K562 (cell line): ENCODE data around the gene QKI. TPM values are rescaled to one million over a fixed set of nuclear protein-coding genes. Genes with fewer than 3 reads are reported as not detected.
A peak's percentile ranks its signal among the peaks of the same experiment; 100 is the strongest.

Experiments
- ATAC-seq: fragments of 200-7000 bp; cut with Tn5 transposase; 3 replicates; pipeline ENCODE4 v1.9.1; 2020; ENCODE audit warnings: moderate library complexity
- BruUV-seq: library from RNA; stranded (reverse); fragments of 400-500 nt; replicated peaks from 2 replicates; lab custom pipeline; 2021; lab: Mats Ljungman, UMichigan
- CTCF ChIA-PET: fragments of 300-600 bp; formaldehyde crosslinking; extraction: SDS; loops from one replicate; lab custom pipeline; 2021; ENCODE audit warnings: low intra/inter-chr PET ratio; lab: Yijun Ruan, JAX
- POLR2A ChIA-PET: fragments of 300-600, 350-650 bp; sonication (Branson Sonifier 250); formaldehyde crosslinking; extraction: SDS; loops from one replicate; lab custom pipeline; 2021; ENCODE audit warnings: antibody characterized with exemption, inconsistent platforms; lab: Yijun Ruan, JAX
- DNase-seq, 4 experiments: peaks; one replicate each; pipeline versions ENCODE4 v3.0.0 to v3.0.0-alpha.2; 2011 to 2018; ENCODE audit warnings: low spot score in 3 of 4, mixed read lengths in 3 of 4; ENCODE audit errors: extremely low read depth in 1 of 4
- FAIRE-seq: peaks from 2 replicates; lab custom pipeline; 2011; peaks lifted over from hg19 to GRCh38; lab: Jason Lieb, UNC
- H2AFZ ChIP-seq: 2 replicates; pipeline ENCODE4 v1.6.0; 2011; ENCODE audit warnings: low read depth, low read length, control low read depth, inconsistent platforms
- H3K27ac ChIP-seq: fragments of 200-600 bp; 3 replicates; pipeline ENCODE4 v1.8.0; 2011; ENCODE audit warnings: low read depth, mild to moderate bottlenecking, control low read depth, inconsistent platforms, low read length, moderate library complexity, mixed read lengths; ENCODE audit errors: extremely low read depth
- H3K27me3 ChIP-seq, 2 experiments: fragments of 300-600 bp in 1 of 2; 2 replicates in 1 of 2; 3 replicates in 1 of 2; pipeline versions ENCODE4 v1.6.0 to v1.8.0; 2011; ENCODE audit warnings: inconsistent platforms in 2 of 2, low read length in 2 of 2, mild to moderate bottlenecking in 1 of 2, mixed read lengths in 1 of 2, moderate library complexity in 1 of 2; ENCODE audit not compliant: control insufficient read depth in 2 of 2, insufficient read depth in 2 of 2
- H3K36me3 ChIP-seq: fragments of 300-600 bp; 3 replicates; pipeline ENCODE4 v1.8.0; 2011; ENCODE audit warnings: mild to moderate bottlenecking, low read length, inconsistent platforms; ENCODE audit not compliant: control insufficient read depth, insufficient read depth
- H3K4me1 ChIP-seq, 2 experiments: fragments of 200-600 bp in 1 of 2; replicated peaks in 1 of 2; 2 replicates in 1 of 2; 3 replicates in 1 of 2; pipeline versions ENCODE4 v1.5.1 to v1.8.0; 2011; ENCODE audit warnings: inconsistent platforms in 2 of 2, low read length in 2 of 2, mild to moderate bottlenecking in 1 of 2, mixed read lengths in 1 of 2, moderate library complexity in 1 of 2; ENCODE audit not compliant: control insufficient read depth in 2 of 2, insufficient read depth in 2 of 2
- H3K4me2 ChIP-seq: 2 replicates; pipeline ENCODE4 v1.6.1; 2011; ENCODE audit warnings: low read length, control low read depth, inconsistent platforms, mixed read lengths; ENCODE audit not compliant: insufficient read depth
- H3K4me3 ChIP-seq: fragments of 200-600 bp; sonication (generic), shearing (Covaris generic); 2 replicates; pipeline ENCODE4 v1.5.1; 2016; ENCODE audit warnings: control low read depth, inconsistent platforms
- H3K79me2 ChIP-seq: fragments of 200-600 bp; 3 replicates; pipeline ENCODE4 v1.8.0; 2011; ENCODE audit warnings: low read length, inconsistent platforms; ENCODE audit not compliant: control insufficient read depth, insufficient read depth
- H3K9ac ChIP-seq, 2 experiments: 2 replicates each; pipeline versions ENCODE4 v1.6.0 to v1.6.1; 2011; ENCODE audit warnings: low read depth in 2 of 2, low read length in 2 of 2, control low read depth in 1 of 2, inconsistent platforms in 1 of 2, mild to moderate bottlenecking in 1 of 2, mixed read lengths in 1 of 2; ENCODE audit not compliant: insufficient read depth in 1 of 2
- H3K9me1 ChIP-seq: one replicate; pipeline ENCODE4 v1.6.0; 2011; ENCODE audit warnings: inconsistent platforms, mild to moderate bottlenecking, low read length, moderate library complexity; ENCODE audit not compliant: control insufficient read depth, insufficient read depth
- H3K9me3 ChIP-seq: replicated peaks from 2 replicates; pipeline ENCODE4 v1.5.1; 2011; ENCODE audit warnings: low read depth, low read length, inconsistent platforms; ENCODE audit not compliant: control insufficient read depth, insufficient read depth
- H4K20me1 ChIP-seq: replicated peaks from 2 replicates; pipeline ENCODE4 v1.6.1; 2011; ENCODE audit warnings: low read length, inconsistent platforms, mixed read lengths; ENCODE audit not compliant: control insufficient read depth, insufficient read depth
- ESRRA ChIP-seq: fragments of 450-650 bp; IDR thresholded peaks from 2 replicates; pipeline ENCODE4 v1.6.1; 2014; ENCODE audit warnings: low read depth, mild to moderate bottlenecking, moderate library complexity, borderline replicate concordance
- GABPB1 ChIP-seq: sonication (generic); formaldehyde crosslinking; IDR thresholded peaks from 2 replicates; pipeline ENCODE4 v1.8.0; 2022; ENCODE audit warnings: mild to moderate bottlenecking, missing genetic modification reagents
- MAX ChIP-seq: sonication (generic); formaldehyde crosslinking; IDR thresholded peaks from 2 replicates; pipeline ENCODE4 v1.9.0; 2022; ENCODE audit warnings: mild to moderate bottlenecking, missing genetic modification reagents
- SIX5 ChIP-seq, 2 experiments: IDR thresholded peaks; 2 replicates each; pipeline ENCODE4 v1.6.1; 2011; ENCODE audit warnings: low read length in 2 of 2, borderline replicate concordance in 1 of 2, low read depth in 1 of 2, mild to moderate bottlenecking in 1 of 2, moderate library complexity in 1 of 2; ENCODE audit not compliant: insufficient read depth in 1 of 2
- SMARCE1 ChIP-seq: fragments of 450-650 bp; IDR thresholded peaks from 2 replicates; pipeline ENCODE4 v1.7.1; 2016; ENCODE audit warnings: mild to moderate bottlenecking
- ZFPM2 ChIP-seq: fragments of 250-450 bp; sonication (Bioruptor Pico); IDR thresholded peaks from 2 replicates; pipeline ENCODE4 v1.5.1; 2022; ENCODE audit warnings: mild to moderate bottlenecking
- WGBS: fragments of 100-300 bp; shearing (Covaris generic); methylation state at CpG from one replicate; pipeline ENCODE4 v1.1.6; 2016; ENCODE audit warnings: low coverage, mixed read lengths; ENCODE audit not compliant: insufficient coverage; ENCODE audit errors: missing lambda C conversion rate; 5-methylcytosine and 5-hydroxymethylcytosine counted together
- in situ Hi-C: fragments of 300-500 bp; cut with MboI; formaldehyde crosslinking; loops from 4 replicates; pipeline ENCODE4 v1.15.0; 2018; ENCODE audit warnings: inconsistent platforms, mixed read lengths
- intact Hi-C: fragments of 100-400 bp; cut with micrococcal nuclease; formaldehyde crosslinking; loops from 2 replicates; pipeline ENCODE4 v1.14.2; 2022
- polyA plus RNA-seq, 8 experiments: library from polyadenylated mRNA; depleted of rRNA in 4 of 8; stranded (reverse) in 5 of 8; unstranded in 3 of 8; fragments of >200 nt; fragmentation: Nextera tagmentation in 2 of 8; fragmentation: Illumina TruSeq in 1 of 8; extraction: Ambion mirVana in 2 of 8; extraction: Trizol in 1 of 8; gene quantifications; 2 replicates each; pipeline versions ENCODE4 v1.2.1 to v1.2.3, GENCODE V29; 2011 to 2014; ENCODE audit warnings: inconsistent platforms in 1 of 8, missing spikeins in 1 of 8
- total RNA-seq, 7 experiments: library from RNA; depleted of rRNA in 6 of 7; stranded (reverse); fragments of >200 nt in 6 of 7; fragmentation: Illumina TruSeq in 2 of 7; extraction: Trizol in 2 of 7; gene quantifications; 2 replicates each; pipeline versions ENCODE4 v1.2.1 to v1.2.3, GENCODE V29; 2011 to 2021; ENCODE audit warnings: low replicate concordance in 1 of 7
- TF ChIP-seq, protein P1 (sequence below), 2 experiments: fragments of 450-650 bp; formaldehyde crosslinking in 1 of 2; IDR thresholded peaks; 2 replicates each; pipeline versions ENCODE4 v1.4.0 to v1.6.1; 2014 to 2020; ENCODE audit warnings: mild to moderate bottlenecking in 2 of 2, borderline replicate concordance in 1 of 2, low read depth in 1 of 2
- TF ChIP-seq, protein P2 (sequence below): fragments of 450-650 bp; IDR thresholded peaks from 2 replicates; pipeline ENCODE4 v1.7.1; 2018; ENCODE audit warnings: mild to moderate bottlenecking, low read depth; ENCODE audit not compliant: partially characterized antibody

QKI gene
- total and polyA plus RNA-seq, 9 of the 15 experiments (the other 6 are each of a cell fraction or from before 2014, with no cell fraction given) = 20.4 to 215 (median 123) TPM

GRCh38 chr6:163413345-163414116 lies 987 bp upstream of the QKI start:
- DNase-seq (peak; percentile 92 to 98 (median 97)), FAIRE-seq (peak; percentile 60), ATAC-seq (peak; percentile 60)
- H4K20me1 ChIP-seq = no peaks in the 10 kb centered on the region; the same call in 1 of the 2 replicates
- in situ Hi-C loops = no loop called here
- WGBS = under 1% methylated on average over 75 of the region's 109 CpGs
- H3K27ac ChIP-seq = peak overlapping the region; percentile 94
- H3K9me3 ChIP-seq = no peaks in the 10 kb centered on the region
- H3K4me3 ChIP-seq = peak overlapping the region; percentile 87
- peak overlapping the region; percentile 94 for H2AFZ ChIP-seq
- no TSS peak for BruUV-seq
- no peaks in the 10 kb centered on the region for H3K27me3 ChIP-seq
- ChIA-PET POLR2A (interaction anchor here (1.2 kb wide), 2 partner anchors 11 to 20 kb away, joined by 4 read pairs; no protein-coding TSS in a partner anchor), CTCF (interaction anchor here (0.7 kb wide), 1 partner anchor 8 kb away, joined by 4 read pairs; no protein-coding TSS in a partner anchor)
- H3K79me2 ChIP-seq = peaks cover 51% of the 10 kb centered on the region
- peak overlapping the region; percentile 85 to 97 for H3K9ac ChIP-seq
- intact Hi-C loops = loop anchor here (5.0 kb wide), 1 partner anchor 694 kb away; no protein-coding TSS in a partner anchor
- H3K4me1 ChIP-seq = peaks cover 0 to 12% of the 10 kb centered on the region in 2 experiments; a peak in 4 of 5 replicates
- no peaks in the 10 kb centered on the region for H3K36me3 ChIP-seq
- peak overlapping the region; percentile 89 for H3K4me2 ChIP-seq
- H3K9me1 ChIP-seq = no peaks in the 10 kb centered on the region
- peak; percentile 12; the same call in 1 of the 2 replicates for TF ChIP-seq GABPB1 (CRISPR knock-in tag)
- no peak for TF ChIP-seq SIX5 (IDR thresholded peaks at IDR 0.05; ENCODE audit: borderline replicate concordance in 1 of 2, insufficient read depth in 1 of 2, low read depth in 1 of 2, low read length in 2 of 2)
- TF ChIP-seq, protein P1, sequence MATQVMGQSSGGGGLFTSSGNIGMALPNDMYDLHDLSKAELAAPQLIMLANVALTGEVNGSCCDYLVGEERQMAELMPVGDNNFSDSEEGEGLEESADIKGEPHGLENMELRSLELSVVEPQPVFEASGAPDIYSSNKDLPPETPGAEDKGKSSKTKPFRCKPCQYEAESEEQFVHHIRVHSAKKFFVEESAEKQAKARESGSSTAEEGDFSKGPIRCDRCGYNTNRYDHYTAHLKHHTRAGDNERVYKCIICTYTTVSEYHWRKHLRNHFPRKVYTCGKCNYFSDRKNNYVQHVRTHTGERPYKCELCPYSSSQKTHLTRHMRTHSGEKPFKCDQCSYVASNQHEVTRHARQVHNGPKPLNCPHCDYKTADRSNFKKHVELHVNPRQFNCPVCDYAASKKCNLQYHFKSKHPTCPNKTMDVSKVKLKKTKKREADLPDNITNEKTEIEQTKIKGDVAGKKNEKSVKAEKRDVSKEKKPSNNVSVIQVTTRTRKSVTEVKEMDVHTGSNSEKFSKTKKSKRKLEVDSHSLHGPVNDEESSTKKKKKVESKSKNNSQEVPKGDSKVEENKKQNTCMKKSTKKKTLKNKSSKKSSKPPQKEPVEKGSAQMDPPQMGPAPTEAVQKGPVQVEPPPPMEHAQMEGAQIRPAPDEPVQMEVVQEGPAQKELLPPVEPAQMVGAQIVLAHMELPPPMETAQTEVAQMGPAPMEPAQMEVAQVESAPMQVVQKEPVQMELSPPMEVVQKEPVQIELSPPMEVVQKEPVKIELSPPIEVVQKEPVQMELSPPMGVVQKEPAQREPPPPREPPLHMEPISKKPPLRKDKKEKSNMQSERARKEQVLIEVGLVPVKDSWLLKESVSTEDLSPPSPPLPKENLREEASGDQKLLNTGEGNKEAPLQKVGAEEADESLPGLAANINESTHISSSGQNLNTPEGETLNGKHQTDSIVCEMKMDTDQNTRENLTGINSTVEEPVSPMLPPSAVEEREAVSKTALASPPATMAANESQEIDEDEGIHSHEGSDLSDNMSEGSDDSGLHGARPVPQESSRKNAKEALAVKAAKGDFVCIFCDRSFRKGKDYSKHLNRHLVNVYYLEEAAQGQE (IDR thresholded peaks at IDR 0.05; ENCODE audit: borderline replicate concordance) = peak; percentile 73
- TF ChIP-seq, protein P1 (CRISPR knock-in tag; IDR thresholded peaks at IDR 0.05; ENCODE audit: low read depth) = peak; percentile 87
- TF ChIP-seq, protein P2, sequence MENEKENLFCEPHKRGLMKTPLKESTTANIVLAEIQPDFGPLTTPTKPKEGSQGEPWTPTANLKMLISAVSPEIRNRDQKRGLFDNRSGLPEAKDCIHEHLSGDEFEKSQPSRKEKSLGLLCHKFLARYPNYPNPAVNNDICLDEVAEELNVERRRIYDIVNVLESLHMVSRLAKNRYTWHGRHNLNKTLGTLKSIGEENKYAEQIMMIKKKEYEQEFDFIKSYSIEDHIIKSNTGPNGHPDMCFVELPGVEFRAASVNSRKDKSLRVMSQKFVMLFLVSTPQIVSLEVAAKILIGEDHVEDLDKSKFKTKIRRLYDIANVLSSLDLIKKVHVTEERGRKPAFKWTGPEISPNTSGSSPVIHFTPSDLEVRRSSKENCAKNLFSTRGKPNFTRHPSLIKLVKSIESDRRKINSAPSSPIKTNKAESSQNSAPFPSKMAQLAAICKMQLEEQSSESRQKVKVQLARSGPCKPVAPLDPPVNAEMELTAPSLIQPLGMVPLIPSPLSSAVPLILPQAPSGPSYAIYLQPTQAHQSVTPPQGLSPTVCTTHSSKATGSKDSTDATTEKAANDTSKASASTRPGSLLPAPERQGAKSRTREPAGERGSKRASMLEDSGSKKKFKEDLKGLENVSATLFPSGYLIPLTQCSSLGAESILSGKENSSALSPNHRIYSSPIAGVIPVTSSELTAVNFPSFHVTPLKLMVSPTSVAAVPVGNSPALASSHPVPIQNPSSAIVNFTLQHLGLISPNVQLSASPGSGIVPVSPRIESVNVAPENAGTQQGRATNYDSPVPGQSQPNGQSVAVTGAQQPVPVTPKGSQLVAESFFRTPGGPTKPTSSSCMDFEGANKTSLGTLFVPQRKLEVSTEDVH = peak; percentile 25
- peak; percentile 77 for TF ChIP-seq MAX
- TF ChIP-seq ZFPM2 (CRISPR knock-in tag) = 0 out of 2 replicates have a peak, but pooled peaks have one; percentile 15
- TF ChIP-seq ESRRA = 0 out of 2 replicates have a peak, but pooled peaks have one; percentile 39
- TF ChIP-seq SMARCE1 = no peak
